HT-29 (cell line): ENCODE measurements around the gene RCE1. TPM values are rescaled to one million over a fixed set of nuclear protein-coding genes. Genes with fewer than 3 reads are reported as not detected.

Experiments used
- DNase-seq: peaks from one replicate; pipeline ENCODE4 v3.0.0-alpha.2; 2015; ENCODE audit warnings: low spot score
- total RNA-seq: library from RNA; depleted of rRNA; stranded (reverse); fragments of >200 nt; shearing (Covaris generic); gene quantifications from 2 replicates; pipeline ENCODE4 v1.2.3, GENCODE V29; 2014

Gene RCE1
- total RNA-seq, 1 experiment from 2014 or later: 122 TPM

GRCh38 chr11:66844496-66845142 lies 1.4 kb downstream of the RCE1 start:
- no peak for DNase-seq

- no peak for DNase-seq
These were observed 2.1 kb downstream of the RCE1 start for GRCh38 chr11:66845143-66845875.

- no peak for DNase-seq
These were observed 2.6 kb downstream of the RCE1 start for GRCh38 chr11:66845876-66846212.

- DNase-seq: peak; percentile 29
These were observed 3.4 kb downstream of the RCE1 start for GRCh38 chr11:66846671-66847091.

- no peak for DNase-seq
These were observed 4.4 kb downstream of the RCE1 start for GRCh38 chr11:66847461-66848232.

- DNase-seq: no peak
These were observed 5.6 kb downstream of the RCE1 start for GRCh38 chr11:66848671-66849500.

- DNase-seq: no peak
These were observed 6.4 kb downstream of the RCE1 start for GRCh38 chr11:66849501-66850234.

- DNase-seq: no peak
These were observed 7.0 kb downstream of the RCE1 start for GRCh38 chr11:66850235-66850587.

- DNase-seq: no peak
These were observed 7.5 kb downstream of the RCE1 start for GRCh38 chr11:66850588-66851238.

- no peak for DNase-seq
These were observed 8.0 kb downstream of the RCE1 start for GRCh38 chr11:66851239-66851596.

GRCh38 chr11:66851698-66852465 lies 8.6 kb downstream of the RCE1 start:
- no peak for DNase-seq

GRCh38 chr11:66852466-66853241 lies 9.4 kb downstream of the RCE1 start:
- no peak for DNase-seq

- DNase-seq: no peak
These were observed 10.3 kb downstream of the RCE1 start for GRCh38 chr11:66853242-66854229.

GRCh38 chr11:66854231-66854661 lies 11.0 kb downstream of the RCE1 start:
- DNase-seq: no peak

GRCh38 chr11:66854729-66855211 lies 11.5 kb downstream of the RCE1 start:
- no peak for DNase-seq

- DNase-seq: peak; percentile 97
These were observed 12.6 kb downstream of the RCE1 start for GRCh38 chr11:66855574-66856495.
